ENCODE measurements around the gene MROH8.
"Not testable (repeated sequence)": the region's sequence is repeated elsewhere in the genome, so short reads cannot be mapped to it uniquely, and the experiment has no call there.

MROH8 gene

GRCh38 chr20:37077009-37077408, 102.3 kb downstream of the MROH8 start:
- no peak for DNase-seq

GRCh38 chr20:37075932-37076685, 103.2 kb downstream of the MROH8 start:
- no peak for DNase-seq

- DNase-seq, result no peak
These were observed 106.8 kb downstream of the MROH8 start for GRCh38 chr20:37072293-37073196.

GRCh38 chr20:37071481-37071911, 107.9 kb downstream of the MROH8 start:
- no peak for DNase-seq

GRCh38 chr20:37069563-37069962, 109.8 kb downstream of the MROH8 start:
- DNase-seq, result not testable (repeated sequence)

GRCh38 chr20:37066168-37066567, 113.2 kb downstream of the MROH8 start:
- no peak for DNase-seq

GRCh38 chr20:37055276-37055675, 124.1 kb downstream of the MROH8 start:
- no peak for DNase-seq

GRCh38 chr20:37053230-37053950, 126.0 kb downstream of the MROH8 start:
- no peak for DNase-seq

Data from suppressor macrophage treated with lipopolysaccharide for 4 hours (primary cell).